ENCODE data around the gene PLCB4. TPM values are rescaled to one million over a fixed set of nuclear protein-coding genes. Genes with fewer than 3 reads are reported as not detected.

The PLCB4 gene
- total RNA-seq, 1 donor from 2014 or later = 20.6 TPM

DNA sequence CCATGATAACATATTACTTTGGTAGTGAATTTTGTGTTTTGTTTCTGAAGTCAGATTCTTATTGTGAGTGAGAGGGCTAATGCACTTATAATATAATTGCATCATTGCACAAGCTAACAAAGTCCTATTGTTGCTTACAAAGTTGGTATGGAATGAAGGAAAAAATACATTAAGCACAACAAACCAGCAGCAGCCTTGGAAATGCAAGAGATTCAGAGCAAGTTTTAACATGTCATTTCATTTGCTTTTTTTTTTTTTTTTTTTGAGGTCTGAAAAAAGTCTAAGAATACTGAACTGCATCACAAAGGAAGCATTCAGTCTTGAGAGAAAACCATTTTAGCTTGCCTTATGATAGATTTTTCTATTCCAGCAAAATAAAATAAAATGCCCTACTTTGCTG is 57.6 kb downstream of the PLCB4 start:
- no peak for TF ChIP-seq EZH2 (IDR thresholded peaks at IDR 0.05)
- TF ChIP-seq, protein P1, sequence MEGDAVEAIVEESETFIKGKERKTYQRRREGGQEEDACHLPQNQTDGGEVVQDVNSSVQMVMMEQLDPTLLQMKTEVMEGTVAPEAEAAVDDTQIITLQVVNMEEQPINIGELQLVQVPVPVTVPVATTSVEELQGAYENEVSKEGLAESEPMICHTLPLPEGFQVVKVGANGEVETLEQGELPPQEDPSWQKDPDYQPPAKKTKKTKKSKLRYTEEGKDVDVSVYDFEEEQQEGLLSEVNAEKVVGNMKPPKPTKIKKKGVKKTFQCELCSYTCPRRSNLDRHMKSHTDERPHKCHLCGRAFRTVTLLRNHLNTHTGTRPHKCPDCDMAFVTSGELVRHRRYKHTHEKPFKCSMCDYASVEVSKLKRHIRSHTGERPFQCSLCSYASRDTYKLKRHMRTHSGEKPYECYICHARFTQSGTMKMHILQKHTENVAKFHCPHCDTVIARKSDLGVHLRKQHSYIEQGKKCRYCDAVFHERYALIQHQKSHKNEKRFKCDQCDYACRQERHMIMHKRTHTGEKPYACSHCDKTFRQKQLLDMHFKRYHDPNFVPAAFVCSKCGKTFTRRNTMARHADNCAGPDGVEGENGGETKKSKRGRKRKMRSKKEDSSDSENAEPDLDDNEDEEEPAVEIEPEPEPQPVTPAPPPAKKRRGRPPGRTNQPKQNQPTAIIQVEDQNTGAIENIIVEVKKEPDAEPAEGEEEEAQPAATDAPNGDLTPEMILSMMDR (IDR thresholded peaks at IDR 0.05) = no peak
- no peak for TF ChIP-seq EZH2phosphoT487 (IDR thresholded peaks at IDR 0.05)
- no peak overlapping the region for H3K27ac Mint-ChIP-seq
- Histone ChIP-seq H3K9ac (no peak overlapping the region), H3F3A (ENCODE audit: low read depth) (no peaks in the 10 kb centered on the region), H2AFZ (replicated peaks) (no peak overlapping the region), H3K79me2 (ENCODE audit: low read depth) (no peaks in the 10 kb centered on the region), H3K4me3 (no peak overlapping the region), H3K4me2 (no peak overlapping the region), H3K9me3 (ENCODE audit: low read depth) (no peaks in the 10 kb centered on the region), H4K20me1 (ENCODE audit: low read depth) (no peaks in the 10 kb centered on the region), H3K27me3 (no peaks in the 10 kb centered on the region), H3K4me1 (no peaks in the 10 kb centered on the region), H3K27ac (no peak overlapping the region), H3K36me3 (no peaks in the 10 kb centered on the region)
- no peak for DNase-seq (ENCODE audit: low spot score)
- H3K27me3 Mint-ChIP-seq (ENCODE audit: insufficient read depth, low read depth) = peaks cover 3% of the 10 kb centered on the region
- H3K9me3 Mint-ChIP-seq = peaks cover 5% of the 10 kb centered on the region
- H3K36me3 Mint-ChIP-seq = peaks cover 7% of the 10 kb centered on the region
- H3K4me1 Mint-ChIP-seq = no peaks in the 10 kb centered on the region
- no peak overlapping the region for H3K4me3 Mint-ChIP-seq

DNA sequence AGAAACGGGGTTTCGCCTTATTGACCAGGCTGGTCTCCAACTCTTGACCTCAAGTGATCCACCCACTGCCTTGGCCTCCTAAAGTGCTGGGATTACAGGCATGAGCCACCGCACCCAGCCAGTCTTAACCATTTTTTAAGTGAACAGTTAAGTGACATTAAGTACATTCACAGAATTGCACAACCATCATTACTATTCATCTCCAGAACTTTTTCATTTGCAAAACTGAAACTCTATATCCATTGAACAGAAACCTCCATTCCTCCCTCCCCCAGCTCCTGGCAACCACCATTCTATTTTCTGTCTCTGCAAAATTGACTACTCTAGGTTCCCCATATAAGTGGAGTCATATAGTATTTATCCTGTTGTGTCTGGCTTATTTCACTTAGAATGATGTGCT is 59.7 kb downstream of the PLCB4 start:
- peaks cover 9% of the 10 kb centered on the region for H3K36me3 Mint-ChIP-seq
- Histone ChIP-seq H3K9ac (no peak overlapping the region), H3K4me1 (no peaks in the 10 kb centered on the region), H3K4me2 (no peak overlapping the region), H2AFZ (replicated peaks) (no peak overlapping the region), H3F3A (ENCODE audit: low read depth) (no peaks in the 10 kb centered on the region), H3K79me2 (ENCODE audit: low read depth) (no peaks in the 10 kb centered on the region), H3K4me3 (no peak overlapping the region), H3K9me3 (ENCODE audit: low read depth) (no peaks in the 10 kb centered on the region), H3K36me3 (no peaks in the 10 kb centered on the region), H3K27ac (no peak overlapping the region), H3K27me3 (no peaks in the 10 kb centered on the region), H4K20me1 (ENCODE audit: low read depth) (no peaks in the 10 kb centered on the region)
- H3K27ac Mint-ChIP-seq = no peak overlapping the region
- H3K4me3 Mint-ChIP-seq = no peak overlapping the region
- DNase-seq (ENCODE audit: low spot score) = no peak
- TF ChIP-seq EZH2phosphoT487 (IDR thresholded peaks at IDR 0.05) (no peak), EZH2 (IDR thresholded peaks at IDR 0.05) (no peak)
- TF ChIP-seq, protein P1 (IDR thresholded peaks at IDR 0.05) = no peak
- H3K4me1 Mint-ChIP-seq = no peaks in the 10 kb centered on the region
- peaks cover 7% of the 10 kb centered on the region for H3K9me3 Mint-ChIP-seq
- H3K27me3 Mint-ChIP-seq (ENCODE audit: insufficient read depth, low read depth) = peaks cover 3% of the 10 kb centered on the region

DNA sequence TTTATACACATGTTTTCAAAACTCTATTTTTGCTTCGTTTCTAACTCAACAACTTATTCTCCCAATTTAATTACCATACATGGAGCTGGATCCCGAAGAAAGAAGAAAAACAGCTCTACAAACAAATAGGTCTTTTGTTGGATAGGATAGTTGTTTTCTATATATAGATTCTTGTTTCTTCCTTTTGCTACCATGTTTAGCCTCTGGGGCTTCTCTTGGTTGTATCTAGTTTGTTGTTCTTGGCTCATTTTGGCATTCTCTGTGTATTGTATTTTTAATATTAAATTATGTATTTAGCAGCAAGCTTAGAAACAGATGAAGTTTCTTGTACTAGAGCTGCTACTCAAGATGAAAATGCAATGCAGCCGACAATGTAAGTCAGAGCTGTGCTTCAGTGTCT is 60.9 kb downstream of the PLCB4 start:
- H3K36me3 Mint-ChIP-seq = peaks cover 9% of the 10 kb centered on the region
- Histone ChIP-seq H4K20me1 (ENCODE audit: low read depth) (no peaks in the 10 kb centered on the region), H3K4me1 (no peaks in the 10 kb centered on the region), H2AFZ (replicated peaks) (no peak overlapping the region), H3K36me3 (no peaks in the 10 kb centered on the region), H3K27ac (no peak overlapping the region), H3K9me3 (ENCODE audit: low read depth) (no peaks in the 10 kb centered on the region), H3K9ac (no peak overlapping the region), H3K4me2 (no peak overlapping the region), H3K4me3 (no peak overlapping the region), H3K79me2 (ENCODE audit: low read depth) (no peaks in the 10 kb centered on the region), H3F3A (ENCODE audit: low read depth) (no peaks in the 10 kb centered on the region), H3K27me3 (no peaks in the 10 kb centered on the region)
- H3K27ac Mint-ChIP-seq = no peak overlapping the region
- H3K27me3 Mint-ChIP-seq (ENCODE audit: insufficient read depth, low read depth) = peaks cover 3% of the 10 kb centered on the region
- no peak for DNase-seq (ENCODE audit: low spot score)
- H3K9me3 Mint-ChIP-seq = peaks cover 7% of the 10 kb centered on the region
- H3K4me3 Mint-ChIP-seq = no peak overlapping the region
- TF ChIP-seq EZH2phosphoT487 (IDR thresholded peaks at IDR 0.05) (no peak), EZH2 (IDR thresholded peaks at IDR 0.05) (no peak)
- TF ChIP-seq, protein P1 (IDR thresholded peaks at IDR 0.05) = no peak
- no peaks in the 10 kb centered on the region for H3K4me1 Mint-ChIP-seq
